ENCODE results near the gene RHBDL1.

RHBDL1 gene

DNA sequence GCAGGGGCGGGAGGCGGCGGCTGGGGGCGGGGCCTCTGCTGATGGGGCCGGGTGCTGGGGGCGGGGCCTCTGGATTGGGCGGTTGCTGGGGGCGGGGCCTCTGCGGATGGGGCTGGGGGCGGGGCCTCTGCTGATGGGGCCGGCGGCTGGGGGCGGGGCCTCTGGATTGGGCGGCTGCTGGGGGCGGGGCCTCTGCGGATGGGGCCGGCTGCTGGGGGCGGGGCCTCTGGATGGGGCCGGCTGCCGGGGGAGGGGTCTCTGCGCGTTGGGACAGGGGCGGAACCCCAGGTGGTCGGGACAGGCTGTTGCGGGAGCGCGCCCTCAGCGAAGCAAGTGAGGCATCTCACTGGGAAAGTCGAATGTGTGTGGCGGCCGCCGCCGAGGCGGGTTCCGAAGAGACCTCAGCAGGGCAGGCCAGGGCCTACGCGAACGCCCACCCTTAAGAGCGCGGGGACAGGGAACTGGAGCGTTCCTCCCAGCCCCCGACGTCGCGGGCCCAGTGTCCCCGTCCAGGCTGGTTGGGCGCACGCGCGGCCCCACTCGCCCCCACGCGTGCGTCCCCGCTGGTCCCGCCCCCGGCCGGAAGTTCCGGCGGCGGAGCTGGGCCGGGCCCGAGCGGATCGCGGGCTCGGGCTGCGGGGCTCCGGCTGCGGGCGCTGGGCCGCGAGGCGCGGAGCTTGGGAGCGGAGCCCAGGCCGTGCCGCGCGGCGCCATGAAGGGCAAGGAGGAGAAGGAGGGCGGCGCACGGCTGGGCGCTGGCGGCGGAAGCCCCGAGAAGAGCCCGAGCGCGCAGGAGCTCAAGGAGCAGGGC lies 4.5 kb downstream of the RHBDL1 start, which contains the start of gene STUB1:
Gene STUB1 (plus strand): TSS at position 597 of the 811 bp plus-strand sequence. CDS start 116 bp downstream, at position 713.
- no peaks in the 10 kb centered on the region for H3K9me3 ChIP-seq (ENCODE audit: control insufficient read depth, insufficient read depth, low read length)
- H3K4me1 ChIP-seq (ENCODE audit: insufficient read depth, low read length) = no peaks in the 10 kb centered on the region
- peak within 1 kb of the TSS; percentile 89 for H3K9ac ChIP-seq (ENCODE audit: low read depth, low read length)
- peaks cover 8% of the 10 kb centered on the region for H3K36me3 ChIP-seq (ENCODE audit: insufficient read depth, low read length)

DNA sequence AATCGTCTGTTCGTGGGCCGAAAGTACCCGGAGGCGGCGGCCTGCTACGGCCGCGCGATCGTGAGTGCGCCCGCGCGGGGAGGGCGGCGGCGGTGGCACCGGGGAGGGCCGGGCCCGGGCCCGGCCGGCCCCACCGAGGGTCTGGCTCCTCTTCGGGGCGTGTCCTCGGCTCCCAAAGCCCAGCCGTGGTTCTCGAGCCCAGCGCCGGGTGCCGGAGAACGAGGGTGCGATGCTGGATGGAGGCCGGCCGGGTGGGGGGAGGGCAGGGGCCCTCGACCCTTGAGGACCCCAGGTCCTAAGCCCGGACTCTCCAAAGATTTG lies 5.1 kb downstream of the RHBDL1 start:
- H3K9ac ChIP-seq (ENCODE audit: low read depth, low read length) = peak overlapping the region; percentile 89
- no peaks in the 10 kb centered on the region for H3K4me1 ChIP-seq (ENCODE audit: insufficient read depth, low read length)
- H3K9me3 ChIP-seq (ENCODE audit: control insufficient read depth, insufficient read depth, low read length) = no peaks in the 10 kb centered on the region
- peaks cover 8% of the 10 kb centered on the region for H3K36me3 ChIP-seq (ENCODE audit: insufficient read depth, low read length)

DNA sequence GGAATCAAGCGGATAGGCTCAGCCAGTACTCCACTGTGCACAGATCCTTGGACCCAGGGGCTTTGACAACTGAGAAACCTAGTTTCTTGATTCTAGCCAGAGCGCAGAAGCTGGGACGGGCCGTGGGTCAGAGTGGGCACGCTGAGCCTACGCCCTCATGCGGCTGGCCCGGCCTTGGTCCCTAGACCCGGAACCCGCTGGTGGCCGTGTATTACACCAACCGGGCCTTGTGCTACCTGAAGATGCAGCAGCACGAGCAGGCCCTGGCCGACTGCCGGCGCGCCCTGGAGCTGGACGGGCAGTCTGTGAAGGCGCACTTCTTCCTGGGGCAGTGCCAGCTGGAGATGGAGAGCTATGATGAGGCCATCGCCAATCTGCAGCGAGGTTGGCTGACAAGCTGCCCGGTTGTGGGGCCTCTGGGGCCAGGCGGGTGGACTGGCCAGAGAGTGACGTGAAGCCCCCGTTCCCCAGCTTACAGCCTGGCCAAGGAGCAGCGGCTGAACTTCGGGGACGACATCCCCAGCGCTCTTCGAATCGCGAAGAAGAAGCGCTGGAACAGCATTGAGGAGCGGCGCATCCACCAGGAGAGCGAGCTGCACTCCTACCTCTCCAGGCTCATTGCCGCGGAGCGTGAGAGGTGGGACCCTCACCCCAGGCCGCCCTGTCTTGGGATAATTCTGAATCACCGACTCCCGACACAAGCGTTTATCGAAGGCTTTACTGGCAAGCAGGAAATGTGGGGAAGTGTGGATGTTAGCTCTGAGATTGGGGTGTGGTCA lies 5.7 kb downstream of the RHBDL1 start:
- H3K36me3 ChIP-seq (ENCODE audit: insufficient read depth, low read length) = peaks cover 8% of the 10 kb centered on the region
- H3K4me1 ChIP-seq (ENCODE audit: insufficient read depth, low read length) = no peaks in the 10 kb centered on the region
- no peaks in the 10 kb centered on the region for H3K9me3 ChIP-seq (ENCODE audit: control insufficient read depth, insufficient read depth, low read length)
- H3K9ac ChIP-seq (ENCODE audit: low read depth, low read length) = peak overlapping the region; percentile 89

DNA sequence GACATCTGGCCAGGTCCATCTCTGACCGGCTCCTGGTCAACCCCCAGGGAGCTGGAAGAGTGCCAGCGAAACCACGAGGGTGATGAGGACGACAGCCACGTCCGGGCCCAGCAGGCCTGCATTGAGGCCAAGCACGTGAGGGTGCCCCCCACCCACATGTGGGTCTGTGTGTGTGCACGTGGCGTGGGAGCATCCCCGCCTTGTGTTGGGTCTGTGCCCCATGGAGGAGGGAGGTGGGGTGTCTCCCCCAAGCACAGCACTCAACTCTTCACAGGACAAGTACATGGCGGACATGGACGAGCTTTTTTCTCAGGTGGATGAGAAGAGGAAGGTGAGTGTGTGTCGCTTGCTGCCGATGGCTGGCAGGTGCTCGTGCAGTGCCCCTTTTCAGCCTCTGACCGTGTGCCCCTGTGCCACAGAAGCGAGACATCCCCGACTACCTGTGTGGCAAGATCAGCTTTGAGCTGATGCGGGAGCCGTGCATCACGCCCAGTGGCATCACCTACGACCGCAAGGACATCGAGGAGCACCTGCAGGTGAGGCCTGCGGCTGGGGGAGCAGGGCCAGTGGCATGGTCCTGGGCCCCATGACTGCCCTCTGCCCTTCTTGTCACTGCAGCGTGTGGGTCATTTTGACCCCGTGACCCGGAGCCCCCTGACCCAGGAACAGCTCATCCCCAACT lies 6.4 kb downstream of the RHBDL1 start:
- no peak overlapping the region for H3K9ac ChIP-seq (ENCODE audit: low read depth, low read length)

DNA sequence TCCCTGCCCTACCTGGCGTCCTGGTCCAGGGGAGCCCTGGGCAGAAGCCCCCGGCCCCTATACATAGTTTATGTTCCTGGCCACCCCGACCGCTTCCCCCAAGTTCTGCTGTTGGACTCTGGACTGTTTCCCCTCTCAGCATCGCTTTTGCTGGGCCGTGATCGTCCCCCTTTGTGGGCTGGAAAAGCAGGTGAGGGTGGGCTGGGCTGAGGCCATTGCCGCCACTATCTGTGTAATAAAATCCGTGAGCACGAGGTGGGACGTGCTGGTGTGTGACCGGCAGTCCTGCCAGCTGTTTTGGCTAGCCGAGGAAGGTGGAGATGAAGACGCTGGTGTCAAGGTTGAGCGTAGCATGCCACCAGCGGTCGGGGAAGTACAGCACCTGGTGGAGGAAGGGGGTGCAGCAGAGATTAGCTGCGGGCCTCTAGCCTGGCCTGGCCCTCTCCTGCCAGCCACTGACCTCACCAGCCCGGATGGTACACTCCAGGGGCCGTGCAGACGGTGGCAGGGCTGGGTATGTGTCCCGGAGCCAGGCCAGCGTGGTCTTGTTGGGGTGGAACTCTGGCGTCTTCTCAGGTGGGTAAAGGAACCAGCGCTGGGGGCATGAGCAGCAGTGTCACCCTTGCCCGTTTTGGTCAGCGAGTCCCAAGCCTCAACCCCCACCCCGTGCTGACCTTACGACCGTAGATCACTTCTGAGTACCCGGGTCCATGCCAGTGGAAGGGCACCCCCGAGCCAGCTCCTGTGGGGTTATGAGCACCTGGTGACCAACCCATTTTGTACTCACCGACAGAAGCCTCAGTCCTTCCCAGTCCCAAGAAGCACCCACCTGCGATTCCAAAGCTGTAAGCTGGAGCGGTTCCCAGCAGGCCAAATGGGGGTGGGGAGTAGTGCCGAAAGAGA lies 7.3 kb downstream of the RHBDL1 start:
- no peaks in the 10 kb centered on the region for H3K4me1 ChIP-seq (ENCODE audit: insufficient read depth, low read length)
- H3K9ac ChIP-seq (ENCODE audit: low read depth, low read length) = no peak overlapping the region
- peaks cover 8% of the 10 kb centered on the region for H3K36me3 ChIP-seq (ENCODE audit: insufficient read depth, low read length)
- H3K9me3 ChIP-seq (ENCODE audit: control insufficient read depth, insufficient read depth, low read length) = no peaks in the 10 kb centered on the region

More for the DNA sequence above, 6.4 kb downstream of the RHBDL1 start:
- Histone ChIP-seq H3K9me3 (ENCODE audit: control insufficient read depth, insufficient read depth, low read length) (no peaks in the 10 kb centered on the region), H3K4me1 (ENCODE audit: insufficient read depth, low read length) (no peaks in the 10 kb centered on the region), H3K36me3 (ENCODE audit: insufficient read depth, low read length) (peaks cover 8% of the 10 kb centered on the region)

DNA sequence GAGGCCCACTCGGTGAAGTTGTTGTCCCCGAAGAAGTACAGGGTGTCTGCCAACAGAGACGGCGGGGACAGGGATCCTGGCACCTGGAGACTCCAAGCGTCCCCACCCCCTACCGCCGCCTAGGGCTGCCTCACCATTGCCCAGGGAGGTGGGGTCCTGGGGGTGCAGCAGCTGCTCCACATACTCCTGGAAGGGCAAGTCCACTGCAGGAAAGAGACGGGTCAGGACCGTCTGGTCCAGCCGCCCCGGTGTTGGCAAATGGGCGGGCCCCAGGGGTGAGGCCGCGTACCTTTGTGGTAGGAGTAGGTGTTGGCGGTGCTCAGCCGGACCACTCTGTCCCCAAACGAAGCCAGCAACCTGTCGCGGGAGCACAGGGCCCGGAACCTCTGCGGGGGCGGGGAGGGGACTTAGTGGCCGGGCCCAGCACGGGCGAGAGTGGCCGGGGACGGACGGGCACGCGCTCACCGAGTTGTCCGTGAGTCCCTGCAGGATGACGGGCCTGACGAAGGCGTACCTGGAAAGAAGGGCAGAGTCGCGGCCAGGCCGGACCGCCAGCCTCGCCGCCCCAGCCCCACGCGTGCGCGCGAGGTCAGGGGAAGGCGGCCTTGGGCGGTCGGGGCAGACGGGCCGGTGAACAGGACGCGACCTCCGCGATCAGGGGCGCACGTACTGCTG lies 8.1 kb downstream of the RHBDL1 start:
- Histone ChIP-seq H3K36me3 (ENCODE audit: insufficient read depth, low read length) (peaks cover 8% of the 10 kb centered on the region), H3K4me1 (ENCODE audit: insufficient read depth, low read length) (no peaks in the 10 kb centered on the region), H3K9ac (ENCODE audit: low read depth, low read length) (peak overlapping the region; percentile 69), H3K9me3 (ENCODE audit: control insufficient read depth, insufficient read depth, low read length) (no peaks in the 10 kb centered on the region)

DNA sequence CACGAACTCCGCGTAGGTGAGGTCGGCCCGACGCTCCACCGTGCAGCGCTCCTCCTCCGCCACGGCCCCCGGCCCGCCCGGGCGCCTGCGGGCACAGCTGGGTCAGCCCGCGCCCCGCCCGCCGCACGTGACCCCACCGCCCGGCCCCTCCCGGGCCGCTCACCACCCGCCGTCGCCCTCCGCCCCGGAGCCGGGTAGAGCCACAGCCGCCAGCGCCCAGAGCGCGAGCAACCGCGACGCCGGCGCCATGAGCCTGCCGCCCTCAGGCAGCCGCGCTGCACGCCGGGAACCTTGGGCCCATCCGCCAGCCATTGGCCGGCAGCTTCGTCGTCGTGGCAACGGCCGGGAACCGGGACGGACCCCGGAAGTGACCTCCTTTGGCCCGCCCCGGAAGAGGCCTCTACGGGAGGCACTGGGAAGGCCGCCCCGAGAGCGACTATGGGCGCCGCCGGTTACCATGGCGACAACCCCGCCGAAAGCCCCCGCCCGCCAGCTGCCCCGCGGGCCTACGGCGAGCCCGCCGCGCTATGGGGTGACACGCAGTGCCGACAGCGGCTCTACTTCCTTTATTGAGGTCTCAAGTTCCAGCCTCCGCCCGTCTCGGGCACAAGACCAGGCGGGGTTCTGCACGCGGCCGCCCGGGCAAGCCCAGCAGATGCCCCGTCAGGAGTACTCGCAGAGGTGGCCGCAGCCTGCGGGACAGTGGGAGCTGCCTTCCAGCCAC lies 8.8 kb downstream of the RHBDL1 start, which contains the start of gene JMJD8:
Gene JMJD8 (minus strand): TSS at position 264 of the 724 bp plus-strand sequence. CDS start 15 bp downstream, at position 249.
- Histone ChIP-seq H3K36me3 (ENCODE audit: insufficient read depth, low read length) (peaks cover 8% of the 10 kb centered on the region), H3K4me1 (ENCODE audit: insufficient read depth, low read length) (no peaks in the 10 kb centered on the region), H3K9ac (ENCODE audit: low read depth, low read length) (peak within 1 kb of the TSS; percentile 69), H3K9me3 (ENCODE audit: control insufficient read depth, insufficient read depth, low read length) (no peaks in the 10 kb centered on the region)

DNA sequence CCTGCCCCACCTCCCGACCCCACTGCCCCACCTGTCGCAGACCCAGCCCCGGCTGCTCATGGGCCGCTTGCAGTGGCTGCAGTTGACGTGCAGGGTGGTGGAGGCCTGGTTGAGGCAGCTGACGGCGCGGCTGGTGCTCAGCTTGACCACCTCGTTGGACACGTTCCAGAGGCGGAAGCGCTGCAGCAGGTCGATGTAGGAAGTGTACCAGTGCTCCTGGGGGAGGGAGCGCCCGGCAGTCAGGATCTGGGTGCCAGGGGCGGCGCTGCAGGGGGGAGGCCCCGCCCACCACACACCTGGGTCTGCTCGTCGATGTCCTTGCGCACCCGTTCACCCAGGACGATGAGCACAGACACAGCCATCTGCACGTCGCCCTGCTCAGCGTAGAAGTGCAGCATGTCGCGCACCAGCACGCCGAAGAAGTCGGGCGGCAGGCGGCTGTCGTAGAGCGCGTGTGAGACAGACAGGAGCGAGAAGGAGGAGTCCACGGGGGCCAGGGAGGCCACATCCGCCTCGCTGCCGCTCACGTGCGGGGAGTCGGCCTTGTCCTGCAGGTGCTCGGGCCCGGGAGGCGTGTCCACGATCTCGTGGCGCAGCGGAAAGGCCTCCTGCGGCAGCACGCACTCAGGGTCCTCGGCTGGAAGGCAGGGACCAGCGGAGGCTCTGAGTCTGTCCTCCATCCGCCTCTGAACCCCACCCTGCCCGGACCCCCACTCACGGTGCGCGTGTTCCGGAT lies 9.7 kb downstream of the RHBDL1 start:
- H3K9ac ChIP-seq (ENCODE audit: low read depth, low read length) = no peak overlapping the region
- no peaks in the 10 kb centered on the region for H3K4me1 ChIP-seq (ENCODE audit: insufficient read depth, low read length)
- no peaks in the 10 kb centered on the region for H3K9me3 ChIP-seq (ENCODE audit: control insufficient read depth, insufficient read depth, low read length)
- peaks cover 8% of the 10 kb centered on the region for H3K36me3 ChIP-seq (ENCODE audit: insufficient read depth, low read length)

DNA sequence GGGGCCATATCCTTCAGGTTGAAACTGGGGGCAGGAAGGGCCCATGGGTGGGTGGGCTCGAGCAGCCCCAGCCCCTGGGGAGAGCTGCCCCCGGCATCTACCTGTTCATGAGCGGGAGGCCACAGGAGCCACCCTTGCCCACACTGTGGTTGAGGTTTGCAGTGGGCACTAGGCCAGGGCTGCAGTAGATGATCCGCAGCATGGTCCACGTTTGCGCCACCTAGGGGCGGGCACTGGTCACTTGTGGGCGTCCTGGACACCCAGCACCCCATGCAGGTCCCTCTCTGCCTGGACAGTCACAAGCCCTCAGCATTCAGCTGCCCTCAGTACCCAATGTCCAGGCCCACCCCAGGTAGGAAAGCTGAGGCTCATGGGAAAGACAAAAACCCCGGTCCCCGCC lies 10.5 kb downstream of the RHBDL1 start:
- no peaks in the 10 kb centered on the region for H3K4me1 ChIP-seq (ENCODE audit: insufficient read depth, low read length)
- H3K9ac ChIP-seq (ENCODE audit: low read depth, low read length) = no peak overlapping the region
- H3K36me3 ChIP-seq (ENCODE audit: insufficient read depth, low read length) = peaks cover 8% of the 10 kb centered on the region
- no peaks in the 10 kb centered on the region for H3K9me3 ChIP-seq (ENCODE audit: control insufficient read depth, insufficient read depth, low read length)

DNA sequence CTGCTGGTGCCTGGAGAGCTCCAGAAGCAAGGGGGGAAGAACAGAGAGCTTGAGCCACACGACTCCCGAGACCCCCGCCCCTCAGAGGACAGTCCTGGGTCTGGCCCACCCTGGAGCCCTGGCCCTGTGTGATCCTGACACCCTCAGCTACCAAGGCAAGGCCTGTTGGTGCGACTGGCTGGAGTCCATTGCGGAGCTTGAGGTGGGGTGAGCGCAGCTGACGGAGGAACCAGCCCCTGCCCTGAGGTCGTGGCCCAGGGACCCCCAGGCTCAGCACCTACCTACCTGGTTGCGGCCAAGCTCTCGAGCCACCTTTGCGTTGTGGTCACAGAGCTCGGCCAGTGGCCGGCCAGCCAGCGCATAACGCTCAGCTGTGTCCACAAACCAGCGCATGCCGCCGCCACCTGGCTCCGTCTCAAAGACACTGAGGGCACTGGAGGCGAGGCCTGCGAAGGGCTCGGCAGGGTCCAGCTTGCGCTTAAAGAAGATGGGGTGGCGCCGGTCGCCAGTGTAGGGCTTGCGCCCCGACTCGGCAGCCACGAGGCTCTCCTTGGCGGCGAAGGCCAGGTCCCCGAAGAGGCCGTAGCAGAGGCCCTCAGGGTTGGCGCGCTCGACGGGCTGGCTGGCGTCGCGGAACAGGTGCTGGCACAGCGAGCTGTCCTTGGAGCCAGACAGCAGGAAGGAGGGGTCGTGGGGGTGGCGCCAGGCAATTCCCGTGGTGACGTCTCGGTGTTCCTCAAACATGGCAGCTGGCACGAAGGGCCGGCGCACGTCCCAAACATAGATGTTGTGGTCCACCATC lies 11.2 kb downstream of the RHBDL1 start:
- Histone ChIP-seq H3K9ac (ENCODE audit: low read depth, low read length) (no peak overlapping the region), H3K4me1 (ENCODE audit: insufficient read depth, low read length) (no peaks in the 10 kb centered on the region), H3K36me3 (ENCODE audit: insufficient read depth, low read length) (peaks cover 8% of the 10 kb centered on the region), H3K9me3 (ENCODE audit: control insufficient read depth, insufficient read depth, low read length) (no peaks in the 10 kb centered on the region)

DNA sequence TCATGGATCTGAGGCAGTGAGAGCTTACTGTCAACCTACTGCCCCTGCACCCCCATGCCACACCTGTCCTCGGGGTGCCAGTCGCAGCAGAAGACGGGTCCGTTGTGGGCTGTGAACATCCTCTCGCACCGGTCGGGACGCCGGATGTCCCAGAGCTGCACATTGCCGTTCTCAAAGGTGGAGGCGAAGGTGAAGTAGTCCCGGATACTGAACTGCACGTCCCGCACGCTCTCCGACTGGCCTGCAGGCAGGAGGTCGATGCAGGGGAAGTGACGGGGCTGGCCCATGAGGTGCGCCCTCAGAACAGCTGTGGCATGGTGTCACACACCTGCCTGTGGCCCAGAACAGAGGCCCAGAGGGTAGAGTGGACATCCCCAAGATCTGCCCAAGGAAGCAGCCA lies 12.0 kb downstream of the RHBDL1 start:
- no peak overlapping the region for H3K9ac ChIP-seq (ENCODE audit: low read depth, low read length)
- H3K9me3 ChIP-seq (ENCODE audit: control insufficient read depth, insufficient read depth, low read length) = no peaks in the 10 kb centered on the region
- H3K4me1 ChIP-seq (ENCODE audit: insufficient read depth, low read length) = no peaks in the 10 kb centered on the region
- H3K36me3 ChIP-seq (ENCODE audit: insufficient read depth, low read length) = peaks cover 6% of the 10 kb centered on the region; the same call in 1 of the 2 replicates
